NCI-H2029 (cell line): Measurements from ENCODE around the gene GRM3.
"Not testable (repeated sequence)": the region's sequence is repeated elsewhere in the genome, so short reads cannot be mapped to it uniquely, and the experiment has no call there.

Experiments used
- DNase-seq: peaks from one replicate; lab custom pipeline; 2025; lab: John Stamatoyannopoulos, UW

GRM3 gene

DNA sequence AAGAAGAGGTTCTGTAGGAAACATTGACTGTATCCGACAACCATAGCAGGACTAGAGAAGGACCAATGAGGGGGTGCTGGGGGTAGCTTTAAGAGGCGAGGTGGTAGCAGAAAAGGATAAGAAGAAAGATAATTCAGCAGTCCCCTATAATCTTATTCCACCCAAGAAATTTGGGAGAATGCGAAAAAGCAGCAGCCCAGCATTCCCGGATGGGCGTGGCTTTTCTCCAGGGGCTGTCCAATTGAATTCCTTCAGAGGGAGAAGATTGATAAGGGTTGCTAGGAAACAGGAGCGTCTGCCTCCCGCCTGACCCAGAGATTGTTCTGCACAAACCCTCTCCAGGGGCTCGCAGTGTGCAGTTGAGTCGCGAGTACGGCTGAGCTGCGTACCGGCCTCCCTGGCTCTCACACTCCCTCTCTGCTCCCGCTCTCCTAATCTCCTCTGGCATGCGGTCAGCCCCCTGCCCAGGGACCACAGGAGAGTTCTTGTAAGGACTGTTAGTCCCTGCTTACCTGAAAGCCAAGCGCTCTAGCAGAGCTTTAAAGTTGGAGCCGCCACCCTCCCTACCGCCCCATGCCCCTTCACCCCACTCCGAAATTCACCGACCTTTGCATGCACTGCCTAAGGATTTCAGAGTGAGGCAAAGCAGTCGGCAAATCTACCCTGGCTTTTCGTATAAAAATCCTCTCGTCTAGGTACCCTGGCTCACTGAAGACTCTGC, at the start of gene GRM3:
TSS of gene GRM3 (plus strand) at position 349 of the 721 bp plus-strand sequence. CDS start 121,237 bp downstream, outside the sequence.
- DNase-seq, result no peak

GRCh38 chr7:86598311-86598710, 45.4 kb upstream of the GRM3 start:
- no peak for DNase-seq

DNA sequence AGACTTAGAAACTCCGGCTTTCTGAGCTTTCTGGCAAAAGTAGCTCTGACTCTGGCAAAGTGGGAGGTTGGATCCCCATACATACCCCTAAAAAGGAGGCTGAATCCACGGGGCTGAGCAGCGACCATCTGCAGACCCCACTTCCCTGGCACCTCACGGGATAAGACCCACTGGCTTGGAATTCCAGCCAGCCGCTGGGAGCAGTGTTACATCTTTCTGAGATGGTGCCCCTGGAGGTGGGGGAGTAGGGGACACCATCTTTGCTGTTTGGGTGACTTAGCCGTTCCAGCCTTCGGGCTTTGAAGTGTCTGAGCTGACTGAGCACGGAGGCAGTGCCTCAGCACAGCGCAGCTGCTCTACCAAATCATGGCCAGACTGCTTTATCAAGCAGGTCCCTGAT, 45.0 kb upstream of the GRM3 start:
- DNase-seq, result no peak

DNA sequence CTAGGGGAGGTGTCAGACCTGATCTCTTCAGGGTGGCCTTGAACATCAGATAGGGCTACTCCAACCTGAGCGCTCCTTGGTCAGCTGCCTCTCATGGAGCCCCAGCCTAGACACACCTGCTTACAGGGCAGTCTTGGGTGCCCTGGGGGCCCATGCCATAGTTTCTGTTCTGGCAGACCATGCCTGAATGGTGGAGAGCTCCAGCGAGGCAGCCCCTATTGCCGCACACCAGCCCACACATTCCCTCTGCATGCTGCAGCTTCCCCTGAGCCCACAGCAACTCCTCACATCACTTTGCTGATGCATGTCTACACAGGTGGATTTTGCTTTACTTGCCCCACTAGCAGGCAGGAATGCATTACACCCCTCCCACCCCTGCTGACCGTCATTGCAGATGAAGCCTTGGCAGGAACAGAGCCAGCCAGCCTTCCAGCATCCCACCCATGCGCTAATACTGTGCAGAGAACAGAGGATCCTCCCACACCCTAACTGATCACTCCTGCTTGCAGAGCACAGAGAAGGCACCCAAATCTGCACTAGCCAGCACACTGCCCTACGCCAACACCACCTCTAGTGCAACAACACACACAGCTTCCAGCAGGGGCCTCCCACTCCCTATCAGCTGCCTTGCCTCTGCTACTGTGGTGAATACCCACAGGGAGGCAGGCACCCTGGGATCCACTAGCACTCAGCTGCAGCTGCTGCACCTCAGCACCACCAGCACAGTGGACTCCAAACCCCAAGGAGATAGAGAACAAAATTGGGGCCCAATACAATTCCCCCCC, 43.0 kb upstream of the GRM3 start:
- no peak for DNase-seq

GRCh38 chr7:86615711-86616110, 28.0 kb upstream of the GRM3 start:
- DNase-seq, result not testable (repeated sequence)

DNA sequence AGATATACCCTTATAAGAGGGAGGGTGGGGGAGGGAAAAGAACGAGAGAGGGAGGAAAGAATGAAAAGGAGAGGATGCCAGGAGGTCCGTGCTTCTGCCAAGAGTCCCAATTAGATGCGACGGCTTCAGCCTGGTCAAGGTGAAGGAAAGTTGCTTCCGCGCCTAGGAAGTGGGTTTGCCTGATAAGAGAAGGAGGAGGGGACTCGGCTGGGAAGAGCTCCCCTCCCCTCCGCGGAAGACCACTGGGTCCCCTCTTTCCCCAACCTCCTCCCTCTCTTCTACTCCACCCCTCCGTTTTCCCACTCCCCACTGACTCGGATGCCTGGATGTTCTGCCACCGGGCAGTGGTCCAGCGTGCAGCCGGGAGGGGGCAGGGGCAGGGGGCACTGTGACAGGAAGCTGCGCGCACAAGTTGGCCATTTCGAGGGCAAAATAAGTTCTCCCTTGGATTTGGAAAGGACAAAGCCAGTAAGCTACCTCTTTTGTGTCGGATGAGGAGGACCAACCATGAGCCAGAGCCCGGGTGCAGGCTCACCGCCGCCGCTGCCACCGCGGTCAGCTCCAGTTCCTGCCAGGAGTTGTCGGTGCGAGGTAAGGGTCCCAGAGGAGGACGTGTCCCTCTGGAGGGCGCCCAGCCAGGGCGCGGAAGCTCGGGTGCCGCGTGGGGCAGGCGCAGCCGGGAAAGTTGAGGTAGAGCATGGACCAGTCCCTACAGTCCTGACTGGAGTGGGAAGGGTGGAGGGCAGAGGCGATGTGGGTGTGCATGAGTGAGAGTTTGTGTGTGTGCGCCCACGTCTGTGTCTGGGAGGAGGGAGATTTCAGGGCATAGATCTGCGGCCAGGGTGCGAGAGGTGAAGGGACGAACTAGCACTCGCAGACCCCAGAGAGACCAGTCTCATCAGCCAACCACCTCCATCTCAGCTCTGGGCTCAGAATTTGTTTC, 844 bp downstream of the GRM3 start:
- DNase-seq, result no peak

GRCh38 chr7:86645225-86645608, 1.5 kb downstream of the GRM3 start:
- no peak for DNase-seq

DNA sequence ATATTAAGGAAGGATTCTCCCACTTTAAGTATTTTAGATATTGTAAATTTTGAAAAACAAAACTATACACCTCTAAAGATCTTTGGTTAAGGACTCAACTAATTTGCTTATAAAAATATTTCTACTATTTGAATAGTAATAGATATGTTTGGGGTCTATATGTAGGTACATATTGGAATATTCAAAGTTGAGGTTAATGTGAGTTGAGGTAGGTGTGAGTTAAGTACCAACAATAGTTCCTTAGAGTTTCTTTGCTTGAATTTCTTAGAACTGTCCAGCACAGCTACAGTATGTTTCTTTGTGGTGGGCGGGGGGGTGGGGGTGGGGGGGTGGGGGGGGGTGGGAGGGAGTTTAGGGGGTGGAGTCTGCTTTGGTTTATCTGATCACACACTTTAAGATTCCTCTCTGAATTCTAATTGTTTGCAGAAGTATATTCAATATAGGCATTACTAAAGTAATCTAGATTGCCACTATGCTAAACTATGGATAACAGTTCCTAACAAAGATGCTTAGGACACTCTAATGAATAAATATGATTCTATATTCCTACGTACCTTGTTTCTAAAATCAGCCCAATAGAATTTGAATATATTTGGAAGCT, 2.1 kb downstream of the GRM3 start:
- no peak for DNase-seq

GRCh38 chr7:86647385-86648094, 3.8 kb downstream of the GRM3 start:
- DNase-seq, result no peak

GRCh38 chr7:86648169-86648568, 4.5 kb downstream of the GRM3 start:
- no peak for DNase-seq

- DNase-seq, result no peak
These were observed 10.4 kb downstream of the GRM3 start for GRCh38 chr7:86653919-86654659.

DNA sequence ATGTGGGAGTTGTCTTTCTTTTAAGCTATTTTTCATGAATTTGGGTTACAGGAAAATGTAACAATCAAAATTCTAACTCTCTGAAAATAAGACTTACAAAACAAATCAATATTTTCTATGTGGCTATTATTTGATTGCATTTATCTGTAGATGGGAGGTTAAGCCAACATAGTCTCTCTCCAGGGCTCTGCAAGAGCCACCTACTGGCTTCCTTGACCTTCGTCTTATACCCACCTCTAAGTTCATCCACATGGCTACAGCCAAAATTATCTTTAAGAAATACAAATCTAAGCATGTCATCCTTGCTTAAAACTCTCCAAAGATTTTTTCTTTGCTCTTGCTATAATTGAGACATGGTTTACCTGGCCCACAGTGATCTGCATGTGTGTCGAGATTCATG, 14.2 kb downstream of the GRM3 start:
- DNase-seq, result no peak

DNA sequence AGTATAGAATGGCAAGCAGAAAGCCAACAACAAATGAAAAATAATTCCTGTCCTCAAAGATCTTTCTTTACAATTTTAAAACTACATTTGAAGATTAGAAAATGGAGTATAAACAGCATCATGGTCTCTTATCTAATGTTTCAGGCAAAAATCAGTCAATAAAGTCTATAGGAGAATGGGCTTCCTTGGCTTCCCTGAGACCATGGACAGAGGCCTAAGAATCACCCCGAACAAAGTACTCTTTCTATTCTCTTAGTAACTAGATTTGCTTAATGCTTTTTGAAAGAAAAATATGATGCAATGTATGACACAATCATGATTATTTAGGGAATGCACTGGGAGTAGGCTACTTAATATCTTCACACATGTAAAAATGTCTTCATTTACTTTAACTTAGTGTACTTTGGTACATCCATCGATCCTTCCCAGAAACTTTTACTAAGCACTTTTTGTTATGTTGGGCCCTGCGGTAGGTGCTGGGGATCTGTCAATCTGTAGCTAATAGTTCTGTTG, 17.3 kb downstream of the GRM3 start:
- no peak for DNase-seq

DNA sequence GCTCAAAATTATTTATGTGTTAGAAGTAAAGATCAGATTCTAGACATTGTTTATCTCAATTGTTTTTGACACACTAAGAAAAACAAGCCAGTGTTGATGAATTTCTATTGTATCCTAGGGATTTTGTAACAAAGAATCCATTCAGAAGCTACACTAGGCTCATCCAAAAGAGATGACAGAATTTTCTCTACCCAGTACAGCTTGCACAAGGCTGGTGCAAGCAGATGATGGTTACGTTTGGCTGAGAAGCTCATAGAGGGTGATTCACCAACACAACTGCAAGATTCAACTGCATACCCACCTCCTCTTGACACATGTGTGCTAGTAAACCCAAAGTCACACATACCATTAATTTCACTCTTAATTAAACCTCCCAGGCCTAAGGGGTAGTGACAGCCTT, 20.8 kb downstream of the GRM3 start:
- no peak for DNase-seq

DNA sequence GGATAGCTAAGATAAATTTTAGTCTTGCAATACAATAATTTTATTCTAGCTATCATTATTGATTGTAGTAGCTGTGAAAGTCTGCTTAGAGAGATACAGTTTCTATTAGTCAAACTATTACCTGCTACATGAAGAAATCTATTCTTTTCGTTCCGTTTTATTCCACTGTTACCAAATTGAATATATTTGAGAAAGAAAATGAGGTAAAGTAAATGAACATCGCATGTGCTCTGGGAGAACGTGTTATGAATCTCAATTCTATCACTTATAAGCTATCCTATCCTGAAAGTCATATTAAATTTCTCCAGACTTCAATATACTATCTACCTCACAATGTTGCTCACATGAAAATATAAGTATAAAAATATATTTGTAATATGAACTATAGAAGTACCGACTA, 21.3 kb downstream of the GRM3 start:
- no peak for DNase-seq

- DNase-seq, result no peak
These were observed 22.0 kb downstream of the GRM3 start for GRCh38 chr7:86665669-86666068.

DNA sequence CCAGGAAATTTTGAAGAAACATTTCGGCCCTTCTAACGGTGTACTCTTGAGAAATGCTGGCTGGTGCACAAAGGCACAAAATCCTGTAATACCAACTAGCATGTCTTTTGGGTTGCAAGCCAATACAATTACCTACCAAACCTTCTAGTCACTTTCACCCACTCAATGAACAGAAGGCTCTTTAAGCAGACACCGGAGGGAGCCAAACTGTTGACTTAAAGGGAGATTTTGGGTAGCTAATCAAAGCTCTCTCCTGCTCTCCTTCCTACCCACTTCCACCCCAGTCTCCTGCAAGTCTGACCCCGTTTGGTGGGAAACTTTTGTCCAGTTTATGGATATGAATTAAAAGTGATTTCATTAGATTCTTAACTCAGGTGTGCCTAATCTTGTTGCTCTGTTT, 24.0 kb downstream of the GRM3 start:
- DNase-seq, result no peak

- DNase-seq, result no peak
These were observed 24.6 kb downstream of the GRM3 start for GRCh38 chr7:86668315-86668714.

DNA sequence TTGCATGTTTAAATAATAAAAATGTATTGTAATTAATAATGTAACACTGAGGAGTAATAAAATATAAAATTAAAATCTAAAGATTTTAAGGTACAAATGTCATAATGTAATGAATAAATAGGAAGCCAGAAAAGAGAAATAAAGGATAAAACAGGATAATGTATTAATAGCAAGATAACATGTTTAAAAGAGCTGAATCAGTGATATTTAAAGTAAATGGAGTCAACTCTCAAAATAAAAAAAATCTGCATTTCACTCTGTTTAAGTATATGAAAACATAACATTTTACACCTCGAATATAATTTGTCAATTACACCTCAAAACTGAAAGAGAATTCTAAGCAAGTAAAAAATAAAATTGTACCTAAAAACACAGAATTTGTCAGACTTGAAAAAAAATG, 44.1 kb downstream of the GRM3 start:
- DNase-seq, result no peak

DNA sequence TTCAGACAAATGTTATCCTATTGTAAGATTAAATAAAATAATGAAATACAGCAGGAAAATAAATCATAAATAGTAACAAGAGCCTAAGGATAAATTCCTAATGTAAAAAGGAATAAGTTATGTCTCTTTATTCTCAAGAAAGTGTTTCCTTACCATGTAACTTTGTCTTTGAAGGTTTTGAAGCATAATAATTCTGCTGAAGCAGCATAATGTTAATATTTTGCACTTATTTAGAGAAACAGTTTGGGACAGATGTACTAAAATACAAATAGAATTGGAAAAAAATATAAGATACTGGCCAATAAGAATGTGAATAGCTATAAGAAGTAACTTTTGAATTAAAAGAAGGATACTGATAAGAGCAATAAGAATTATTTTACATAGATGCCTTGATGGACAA, 45.7 kb downstream of the GRM3 start:
- no peak for DNase-seq
